KMS-11 (cell line): ENCODE results near the gene KIAA1328.

ENCODE experiments used
- H2AFZ ChIP-seq: fragments of 200-600 bp; sonication (generic); 2 replicates; pipeline ENCODE4 v1.6.1; 2016; ENCODE audit warnings: antibody characterized with exemption, mixed run types, low read depth
- H3K27ac ChIP-seq: fragments of 200-600 bp; sonication (generic); 2 replicates; pipeline ENCODE4 v1.6.1; 2016; ENCODE audit warnings: mild to moderate bottlenecking, mixed run types
- H3K27me3 ChIP-seq: fragments of 200-600 bp; sonication (generic); 2 replicates; pipeline ENCODE4 v1.6.1; 2017; ENCODE audit warnings: mild to moderate bottlenecking, low read depth, mixed run types, moderate library complexity; ENCODE audit not compliant: insufficient read depth
- H3K36me3 ChIP-seq: fragments of 200-600 bp; sonication (generic); 2 replicates; pipeline ENCODE4 v1.6.1; 2017; ENCODE audit warnings: mild to moderate bottlenecking, mixed run types; ENCODE audit not compliant: insufficient read depth
- H3K4me1 ChIP-seq: fragments of 200-600 bp; sonication (generic); 2 replicates; pipeline ENCODE4 v1.6.1; 2016; ENCODE audit warnings: mild to moderate bottlenecking, low read depth, mixed run types; ENCODE audit not compliant: poor library complexity, severe bottlenecking
- H3K4me2 ChIP-seq: fragments of 200-600 bp; sonication (generic); 2 replicates; pipeline ENCODE4 v1.7.0; 2016; ENCODE audit warnings: mild to moderate bottlenecking, mixed run types
- H3K4me3 ChIP-seq: fragments of 200-600 bp; sonication (generic); IDR thresholded peaks from 2 replicates; pipeline ENCODE4 v1.6.1; 2017; ENCODE audit warnings: low read depth, low read length, mixed read lengths; ENCODE audit not compliant: insufficient read depth
- H3K79me2 ChIP-seq: fragments of 200-600 bp; sonication (generic); 2 replicates; pipeline ENCODE4 v1.6.1; 2016; ENCODE audit warnings: low read depth, mixed run types; ENCODE audit not compliant: insufficient read depth
- H3K9ac ChIP-seq: fragments of 200-600 bp; sonication (generic); 2 replicates; pipeline ENCODE4 v1.6.1; 2016; ENCODE audit warnings: mild to moderate bottlenecking, mixed run types
- H4K20me1 ChIP-seq: fragments of 200-600 bp; sonication (generic); 2 replicates; pipeline ENCODE4 v1.6.1; 2016; ENCODE audit warnings: mild to moderate bottlenecking, mixed run types; ENCODE audit not compliant: insufficient read depth
- TF ChIP-seq, protein P1 (sequence below): fragments of 200-600 bp; sonication (generic); conservative IDR thresholded peaks from 2 replicates; pipeline ENCODE4 v1.6.1; 2017; ENCODE audit warnings: low read depth, mild to moderate bottlenecking, antibody characterized with exemption, low read length, moderate library complexity, mixed read lengths

Gene KIAA1328

DNA sequence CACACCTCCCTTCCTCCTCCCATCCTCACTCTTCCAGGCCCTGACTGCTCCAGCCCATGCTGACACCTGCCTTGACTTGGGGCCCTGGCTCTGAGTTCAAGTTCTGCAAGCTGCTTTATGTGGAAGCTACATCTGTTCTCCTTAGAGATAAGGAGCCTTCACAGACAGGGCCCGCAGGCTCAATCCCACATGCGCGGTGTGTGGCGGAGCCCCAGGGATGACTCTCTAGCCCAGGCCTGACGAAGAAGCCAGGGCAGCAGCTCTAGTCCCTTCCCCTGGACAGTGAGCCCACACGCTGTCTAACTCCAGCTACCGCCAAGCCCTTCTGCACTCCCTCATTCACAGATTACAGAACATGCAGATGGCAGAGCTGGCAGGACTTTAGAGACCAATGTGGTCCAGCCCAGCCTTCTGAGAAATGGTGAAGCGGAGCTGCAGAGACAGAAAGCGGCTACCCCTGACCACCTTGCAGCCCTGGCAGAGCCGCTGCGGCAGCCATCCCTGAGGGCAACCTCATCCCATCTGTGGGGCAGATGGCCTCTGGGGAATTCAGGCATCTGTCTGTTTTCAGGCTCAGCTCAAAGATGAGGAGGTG lies 432.4 kb downstream of the KIAA1328 start:
- Histone ChIP-seq H3K27ac (no peak overlapping the region), H3K4me3 (no peak overlapping the region), H3K27me3 (no peaks in the 10 kb centered on the region), H3K79me2 (no peaks in the 10 kb centered on the region), H3K4me1 (no peaks in the 10 kb centered on the region), H2AFZ (no peak overlapping the region), H3K36me3 (no peaks in the 10 kb centered on the region), H3K9ac (no peak overlapping the region), H3K4me2 (no peak overlapping the region), H4K20me1 (no peaks in the 10 kb centered on the region)
- TF ChIP-seq, protein P1, sequence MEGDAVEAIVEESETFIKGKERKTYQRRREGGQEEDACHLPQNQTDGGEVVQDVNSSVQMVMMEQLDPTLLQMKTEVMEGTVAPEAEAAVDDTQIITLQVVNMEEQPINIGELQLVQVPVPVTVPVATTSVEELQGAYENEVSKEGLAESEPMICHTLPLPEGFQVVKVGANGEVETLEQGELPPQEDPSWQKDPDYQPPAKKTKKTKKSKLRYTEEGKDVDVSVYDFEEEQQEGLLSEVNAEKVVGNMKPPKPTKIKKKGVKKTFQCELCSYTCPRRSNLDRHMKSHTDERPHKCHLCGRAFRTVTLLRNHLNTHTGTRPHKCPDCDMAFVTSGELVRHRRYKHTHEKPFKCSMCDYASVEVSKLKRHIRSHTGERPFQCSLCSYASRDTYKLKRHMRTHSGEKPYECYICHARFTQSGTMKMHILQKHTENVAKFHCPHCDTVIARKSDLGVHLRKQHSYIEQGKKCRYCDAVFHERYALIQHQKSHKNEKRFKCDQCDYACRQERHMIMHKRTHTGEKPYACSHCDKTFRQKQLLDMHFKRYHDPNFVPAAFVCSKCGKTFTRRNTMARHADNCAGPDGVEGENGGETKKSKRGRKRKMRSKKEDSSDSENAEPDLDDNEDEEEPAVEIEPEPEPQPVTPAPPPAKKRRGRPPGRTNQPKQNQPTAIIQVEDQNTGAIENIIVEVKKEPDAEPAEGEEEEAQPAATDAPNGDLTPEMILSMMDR, result no peak

DNA sequence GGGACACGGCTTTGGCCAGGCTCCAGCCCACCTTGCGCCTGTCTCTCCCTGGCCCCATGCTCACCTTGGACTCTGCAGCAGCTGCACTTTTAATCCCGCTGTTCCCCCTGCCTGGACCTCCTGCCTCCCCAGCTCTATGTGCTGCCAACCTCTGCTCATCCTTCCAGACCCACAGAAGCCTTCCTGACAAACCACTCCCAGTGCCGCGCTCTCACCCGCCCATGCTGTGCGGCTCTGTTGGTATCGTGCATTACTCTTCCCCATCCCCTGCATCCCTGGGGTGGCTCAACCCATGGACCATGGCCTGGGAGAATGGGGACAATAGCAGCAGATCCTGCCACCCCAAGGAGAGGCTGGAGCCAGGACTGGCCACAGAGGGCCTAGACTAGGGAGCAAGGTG lies 433.1 kb downstream of the KIAA1328 start:
- Histone ChIP-seq H3K4me1 (no peaks in the 10 kb centered on the region), H2AFZ (no peak overlapping the region), H3K27ac (no peak overlapping the region), H3K36me3 (no peaks in the 10 kb centered on the region), H3K27me3 (no peaks in the 10 kb centered on the region), H3K4me2 (no peak overlapping the region), H3K79me2 (no peaks in the 10 kb centered on the region), H3K9ac (no peak overlapping the region), H3K4me3 (no peak overlapping the region), H4K20me1 (no peaks in the 10 kb centered on the region)
- TF ChIP-seq, protein P1, result no peak

DNA sequence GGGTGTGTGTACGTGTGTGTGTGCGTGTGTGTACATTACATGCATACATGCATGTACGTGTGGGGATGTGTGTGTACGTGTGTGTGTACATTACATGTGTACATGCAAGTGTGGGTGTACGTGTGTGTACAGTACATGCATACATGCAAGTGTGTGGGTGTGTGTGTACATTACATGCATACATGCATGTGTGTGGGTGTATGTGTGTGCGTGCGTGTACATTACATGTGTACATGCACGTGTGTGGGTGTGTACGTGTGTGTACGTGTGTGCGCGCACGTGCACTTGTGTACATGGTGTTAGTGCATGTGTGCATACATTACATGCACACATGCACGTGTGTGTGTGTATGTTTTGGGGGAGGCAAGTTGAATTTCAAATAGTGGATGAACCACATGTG lies 436.0 kb downstream of the KIAA1328 start:
- TF ChIP-seq, protein P1, result no peak

DNA sequence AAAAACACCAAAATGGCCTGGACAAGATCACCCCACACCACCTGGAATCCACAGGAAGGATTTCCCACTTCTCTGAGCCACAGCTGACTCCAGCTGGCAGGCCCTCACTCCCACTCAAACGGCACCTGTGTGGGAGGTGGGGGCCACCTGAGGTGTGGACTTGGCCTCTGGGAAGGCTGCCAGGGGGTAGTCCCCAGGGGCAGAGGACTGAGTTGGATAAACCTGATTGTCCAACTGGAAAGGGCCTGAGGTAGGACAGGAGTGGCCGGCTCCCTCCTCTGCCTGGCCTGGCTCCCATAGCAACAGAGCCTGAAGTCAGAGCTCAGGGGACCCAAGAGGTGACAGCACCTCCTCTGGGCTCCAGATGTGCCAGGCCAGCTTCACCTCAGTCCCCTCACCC lies 436.5 kb downstream of the KIAA1328 start:
- Histone ChIP-seq H3K79me2 (no peaks in the 10 kb centered on the region), H3K4me2 (no peak overlapping the region), H3K36me3 (no peaks in the 10 kb centered on the region), H4K20me1 (no peaks in the 10 kb centered on the region), H3K4me1 (no peaks in the 10 kb centered on the region), H3K27me3 (no peaks in the 10 kb centered on the region), H3K27ac (no peak overlapping the region), H2AFZ (no peak overlapping the region), H3K9ac (no peak overlapping the region), H3K4me3 (no peak overlapping the region)
- TF ChIP-seq, protein P1, result no peak

More for the DNA sequence above, 436.0 kb downstream of the KIAA1328 start:
- Histone ChIP-seq H3K4me1 (no peaks in the 10 kb centered on the region), H3K4me2 (no peak overlapping the region), H3K27me3 (no peaks in the 10 kb centered on the region), H3K9ac (no peak overlapping the region), H3K4me3 (no peak overlapping the region), H2AFZ (no peak overlapping the region), H4K20me1 (no peaks in the 10 kb centered on the region), H3K27ac (no peak overlapping the region), H3K36me3 (no peaks in the 10 kb centered on the region), H3K79me2 (no peaks in the 10 kb centered on the region)
